HCT116 (cell line): ENCODE results near the gene BCAR1.

Experiments
- ATF3 ChIP-seq: IDR thresholded peaks from 2 replicates; pipeline ENCODE4 v1.6.1; 2012
- CEBPB ChIP-seq: IDR thresholded peaks from 2 replicates; pipeline ENCODE4 v1.6.1; 2012; ENCODE audit warnings: low read depth
- CTCF ChIP-seq, 3 experiments: fragments of 200-600 bp in 1 of 3; sonication (generic) in 1 of 3; IDR thresholded peaks in 2 of 3; conservative IDR thresholded peaks in 1 of 3; 2 replicates each; pipeline ENCODE4 v1.5.1; 2012 to 2017; ENCODE audit warnings: low read depth in 2 of 3, low read length in 2 of 3, antibody characterized with exemption in 1 of 3, borderline replicate concordance in 1 of 3, control low read depth in 1 of 3, mild to moderate bottlenecking in 1 of 3, mixed read lengths in 1 of 3, mixed run types in 1 of 3, moderate library complexity in 1 of 3; ENCODE audit not compliant: insufficient read depth in 1 of 3
- EZH2 ChIP-seq: fragments of 200-600 bp; sonication (generic); IDR thresholded peaks from 2 replicates; pipeline ENCODE4 v1.6.1; 2017; ENCODE audit warnings: antibody characterized with exemption, mixed run types
- EZH2phosphoT487 ChIP-seq: fragments of 200-600 bp; IDR thresholded peaks from 2 replicates; pipeline ENCODE4 v1.6.1; 2018; ENCODE audit warnings: antibody characterized with exemption, borderline replicate concordance
- MAX ChIP-seq: IDR thresholded peaks from 2 replicates; pipeline ENCODE4 v1.6.1; 2012
- POLR2A ChIP-seq: IDR thresholded peaks from 2 replicates; pipeline ENCODE4 v1.7.0; 2011; ENCODE audit warnings: borderline replicate concordance; ENCODE audit not compliant: insufficient read depth, insufficient read length; ENCODE audit errors: extremely low read depth
- RAD21 ChIP-seq: IDR thresholded peaks from 2 replicates; pipeline ENCODE4 v1.6.1; 2012; ENCODE audit warnings: low read depth, mild to moderate bottlenecking
- SRF ChIP-seq: IDR thresholded peaks from 2 replicates; pipeline ENCODE4 v1.6.1; 2012; ENCODE audit warnings: low read depth
- YY1 ChIP-seq: IDR thresholded peaks from 2 replicates; pipeline ENCODE4 v1.6.1; 2011; ENCODE audit warnings: low read length, low read depth, moderate library complexity, mild to moderate bottlenecking; ENCODE audit not compliant: insufficient replicate concordance; ENCODE audit errors: extremely low read depth

- TF ChIP-seq MAX (no peak), ATF3 (no peak), EZH2 (no peak), RAD21 (no peak), CEBPB (no peak), SRF (no peak), CTCF (IDR thresholded peaks at IDR 0.05 in 2 of 3, conservative IDR thresholded peaks at IDR 0.05 in 1 of 3; ENCODE audit: borderline replicate concordance in 1 of 3, insufficient read depth in 1 of 3, low read depth in 2 of 3, low read length in 2 of 3) (no peak), EZH2phosphoT487 (no peak), POLR2A (no peak), YY1 (no peak)
Measured at GRCh38 chr16:75294773-75295459, 43.5 kb upstream of the BCAR1 start.
